ENCODE measurements around the gene PLCD1.

- TF ChIP-seq CTCF (conservative IDR thresholded peaks at IDR 0.05; ENCODE audit: low read length) (no peak), EZH2phosphoT487 (IDR thresholded peaks at IDR 0.05; ENCODE audit: borderline replicate concordance) (no peak)
Observed at GRCh38 chr3:38007754-38008090, 21.7 kb downstream of the PLCD1 start.
